BJ (cell line): ENCODE results near the gene HPRT1. TPM values are rescaled to one million over a fixed set of nuclear protein-coding genes. Genes with fewer than 3 reads are reported as not detected.

Experiments
- CTCF ChIA-PET: fragments of 350-600 bp; formaldehyde crosslinking; extraction: SDS; loops from one replicate; lab custom pipeline; 2021; ENCODE audit warnings: antibody characterized with exemption, inconsistent platforms; lab: Yijun Ruan, JAX
- POLR2A ChIA-PET: fragments of 300-600 bp; sonication (Branson Sonifier 250); formaldehyde crosslinking; extraction: SDS; loops from one replicate; lab custom pipeline; 2021; ENCODE audit warnings: antibody characterized with exemption; lab: Charles Lee
- DNase-seq: peaks from one replicate; pipeline ENCODE4 v3.0.0-alpha.2; 2011; ENCODE audit warnings: low read depth
- H3K27me3 ChIP-seq: 2 replicates; pipeline ENCODE4 v1.6.0; 2011; ENCODE audit warnings: low read length; ENCODE audit not compliant: control insufficient read depth, insufficient read depth
- H3K36me3 ChIP-seq: 2 replicates; pipeline ENCODE4 v1.5.1; 2011; ENCODE audit warnings: low read length; ENCODE audit not compliant: control insufficient read depth, insufficient read depth
- H3K4me3 ChIP-seq: 2 replicates; pipeline ENCODE4 v1.5.1; 2011; ENCODE audit warnings: low read depth, mild to moderate bottlenecking, control low read depth, low read length
- CTCF ChIP-seq: IDR thresholded peaks from 2 replicates; pipeline ENCODE4 v1.5.1; 2011; ENCODE audit warnings: low read depth, mild to moderate bottlenecking, control low read depth, inconsistent platforms, low read length, moderate library complexity; ENCODE audit not compliant: insufficient read depth
- polyA plus RNA-seq: library from polyadenylated mRNA; depleted of rRNA; stranded (reverse); fragments of >200 nt; gene quantifications from 2 replicates; pipeline ENCODE4 v1.2.3, GENCODE V29; 2011

The HPRT1 gene
- polyA plus RNA-seq, 1 experiment, result 8.8 TPM

GRCh38 chrX:134502686-134503085 lies 42.7 kb downstream of the HPRT1 start:
- Histone ChIP-seq H3K4me3 (no peak overlapping the region), H3K36me3 (no peaks in the 10 kb centered on the region), H3K27me3 (no peaks in the 10 kb centered on the region)
- no peak for DNase-seq
- CTCF ChIA-PET, result interaction anchor here (0.9 to 2.6 kb wide), 4 partner anchors 13 to 1738 kb away, joined by 4 to 6 read pairs (median 4); no protein-coding TSS in a partner anchor
- no peak for TF ChIP-seq CTCF
- POLR2A ChIA-PET, result interaction anchor here (0.5 kb wide), 1 partner anchor 50 kb away, joined by 6 read pairs; no protein-coding TSS in a partner anchor

DNA sequence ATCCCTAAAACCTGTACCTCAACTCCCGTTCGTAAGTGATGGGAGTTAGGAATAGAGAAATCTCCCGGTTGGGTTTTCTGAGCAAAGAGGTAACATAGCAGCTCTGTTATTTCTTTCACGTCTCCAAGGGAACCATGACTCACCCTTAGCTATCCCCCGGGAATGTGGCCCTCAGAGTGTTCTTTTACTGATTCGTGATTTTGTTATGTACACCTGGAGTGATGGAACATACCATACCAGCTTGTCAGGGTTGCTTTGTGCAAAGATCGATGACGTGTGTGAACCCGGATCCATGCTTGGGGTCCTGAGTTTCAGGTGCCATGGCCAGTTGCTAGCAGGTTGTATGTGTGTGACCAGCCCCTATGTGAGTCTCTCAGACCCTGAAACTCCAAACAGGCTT lies 52.6 kb downstream of the HPRT1 start:
- Histone ChIP-seq H3K27me3 (no peaks in the 10 kb centered on the region), H3K4me3 (no peak overlapping the region), H3K36me3 (no peaks in the 10 kb centered on the region)
- POLR2A ChIA-PET, result no interaction called here
- peak; percentile 30 for DNase-seq
- TF ChIP-seq CTCF, result no peak
- CTCF ChIA-PET, result interaction anchor here (0.7 kb wide), 1 partner anchor 8 kb away, joined by 4 read pairs; no protein-coding TSS in a partner anchor

DNA sequence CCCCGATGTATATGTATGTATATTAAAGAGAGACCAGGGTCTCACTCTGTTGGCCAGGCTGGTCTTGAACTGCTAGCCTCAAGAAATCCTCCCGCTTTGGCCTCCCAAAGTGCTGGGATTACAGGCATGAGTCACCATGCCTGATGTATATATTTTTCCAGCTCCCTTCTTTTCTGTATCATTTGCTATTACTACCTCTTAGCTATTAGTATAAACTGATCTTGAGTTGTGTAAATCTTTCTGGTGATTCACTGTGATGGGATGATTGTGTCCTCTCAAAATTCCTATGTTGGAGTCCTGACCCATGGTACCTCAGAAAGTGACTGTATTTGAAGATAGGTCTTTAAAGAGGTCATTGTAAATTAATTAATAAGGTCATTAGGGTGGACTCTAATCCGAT lies 53.1 kb downstream of the HPRT1 start:
- Histone ChIP-seq H3K36me3 (no peaks in the 10 kb centered on the region), H3K27me3 (no peaks in the 10 kb centered on the region), H3K4me3 (no peak overlapping the region)
- TF ChIP-seq CTCF, result no peak
- DNase-seq, result no peak
- CTCF ChIA-PET, result no interaction called here
- POLR2A ChIA-PET, result no interaction called here

GRCh38 chrX:134520860-134521390 lies 61.0 kb downstream of the HPRT1 start:
- H3K4me3 ChIP-seq, result no peak overlapping the region
- CTCF ChIA-PET, result interaction anchor here (0.7 to 2.2 kb wide), 15 partner anchors 9 to 262 kb away, joined by 3 to 27 read pairs (median 4); no protein-coding TSS in a partner anchor
- no peak for DNase-seq
- peak; percentile 64 for TF ChIP-seq CTCF
- POLR2A ChIA-PET, result no interaction called here
- no peaks in the 10 kb centered on the region for H3K27me3 ChIP-seq
- H3K36me3 ChIP-seq, result no peaks in the 10 kb centered on the region

DNA sequence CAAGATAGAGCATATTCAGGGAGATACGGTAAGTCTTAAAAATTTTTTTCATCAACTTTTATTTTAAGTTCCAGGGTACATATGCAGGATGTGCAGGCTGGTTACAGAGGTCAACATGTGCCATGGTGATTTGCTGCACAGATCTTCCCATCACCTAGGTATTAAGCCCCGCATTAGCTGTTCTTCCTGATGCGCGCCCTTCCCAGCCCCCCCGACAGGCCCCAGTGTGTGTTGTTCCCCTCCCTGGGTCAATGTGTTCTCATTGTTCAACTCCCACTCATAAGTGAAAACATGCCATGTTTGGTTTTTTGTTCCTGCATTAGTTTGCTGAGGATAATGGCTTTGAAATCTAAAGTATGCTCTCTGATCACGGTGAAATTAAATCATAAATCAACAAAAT lies 64.2 kb downstream of the HPRT1 start:
- no peak for DNase-seq
- POLR2A ChIA-PET, result no interaction called here
- Histone ChIP-seq H3K36me3 (no peaks in the 10 kb centered on the region), H3K4me3 (no peak overlapping the region), H3K27me3 (no peaks in the 10 kb centered on the region)
- CTCF ChIA-PET, result interaction anchor here (0.7 kb wide), 1 partner anchor 259 kb away, joined by 4 read pairs; no protein-coding TSS in a partner anchor
- TF ChIP-seq CTCF, result no peak
